HEK293 (cell line): ENCODE results near the gene CLEC12A.

Experiments
- BCL11A ChIP-seq: fragments of 450-650 bp; formaldehyde crosslinking; IDR thresholded peaks from 2 replicates; pipeline ENCODE4 v1.5.1; 2016; ENCODE audit warnings: low read depth, missing biosample characterization, missing genetic modification characterization
- CTCF ChIP-seq: fragments of 450-650 bp; formaldehyde crosslinking; IDR thresholded peaks from 2 replicates; pipeline ENCODE4 v1.5.1; 2016; ENCODE audit warnings: missing biosample characterization, missing genetic modification characterization
- PRDM4 ChIP-seq: fragments of 450-650 bp; formaldehyde crosslinking; IDR thresholded peaks from 2 replicates; pipeline ENCODE4 v1.5.1; 2017; ENCODE audit warnings: missing biosample characterization, missing genetic modification characterization
- TRIM28 ChIP-seq: IDR thresholded peaks from 2 replicates; pipeline ENCODE4 v1.6.1; 2011; ENCODE audit warnings: low read length, control low read depth, borderline replicate concordance
- ZBTB17 ChIP-seq: fragments of 450-650 bp; formaldehyde crosslinking; IDR thresholded peaks from 2 replicates; pipeline ENCODE4 v1.5.1; 2016; ENCODE audit warnings: missing biosample characterization, missing genetic modification characterization
- ZBTB21 ChIP-seq: fragments of 450-650 bp; formaldehyde crosslinking; IDR thresholded peaks from 2 replicates; pipeline ENCODE4 v1.5.1; 2017; ENCODE audit warnings: missing biosample characterization, missing genetic modification characterization
- ZFHX2 ChIP-seq: fragments of 450-650 bp; formaldehyde crosslinking; conservative IDR thresholded peaks from 2 replicates; pipeline ENCODE4 v1.5.1; 2016; ENCODE audit warnings: missing biosample characterization, missing genetic modification characterization
- ZNF580 ChIP-seq: fragments of 450-650 bp; formaldehyde crosslinking; IDR thresholded peaks from 2 replicates; pipeline ENCODE4 v1.5.1; 2016; ENCODE audit warnings: missing biosample characterization, missing genetic modification characterization
- ZNF585B ChIP-seq: fragments of 450-650 bp; formaldehyde crosslinking; IDR thresholded peaks from 2 replicates; pipeline ENCODE4 v1.5.1; 2016; ENCODE audit warnings: missing biosample characterization, missing genetic modification characterization
- ZNF76 ChIP-seq: fragments of 450-650 bp; formaldehyde crosslinking; IDR thresholded peaks from 2 replicates; pipeline ENCODE4; 2016; ENCODE audit warnings: low read depth, missing biosample characterization, missing genetic modification characterization, borderline replicate concordance
- TF ChIP-seq, protein P1 (sequence below): fragments of 450-650 bp; formaldehyde crosslinking; IDR thresholded peaks from 2 replicates; pipeline ENCODE4 v1.5.1; 2016; ENCODE audit warnings: missing biosample characterization, missing genetic modification characterization
- TF ChIP-seq, protein P2 (sequence below): fragments of 450-650 bp; formaldehyde crosslinking; IDR thresholded peaks from 2 replicates; pipeline ENCODE4 v1.5.1; 2016; ENCODE audit warnings: missing biosample characterization, missing genetic modification characterization

GRCh38 chr12:9960590-9960989, 10.6 kb upstream of the CLEC12A start:
- TF ChIP-seq TRIM28 = no peak
- no peak for TF ChIP-seq CTCF
- TF ChIP-seq PRDM4 = no peak
- no peak for TF ChIP-seq ZBTB21 (tag by site-specific recombination)
- no peak for TF ChIP-seq BCL11A (tag by site-specific recombination)
- no peak for TF ChIP-seq ZFHX2 (tag by site-specific recombination)
- TF ChIP-seq ZNF76 (tag by site-specific recombination) = no peak
- TF ChIP-seq, protein P1, sequence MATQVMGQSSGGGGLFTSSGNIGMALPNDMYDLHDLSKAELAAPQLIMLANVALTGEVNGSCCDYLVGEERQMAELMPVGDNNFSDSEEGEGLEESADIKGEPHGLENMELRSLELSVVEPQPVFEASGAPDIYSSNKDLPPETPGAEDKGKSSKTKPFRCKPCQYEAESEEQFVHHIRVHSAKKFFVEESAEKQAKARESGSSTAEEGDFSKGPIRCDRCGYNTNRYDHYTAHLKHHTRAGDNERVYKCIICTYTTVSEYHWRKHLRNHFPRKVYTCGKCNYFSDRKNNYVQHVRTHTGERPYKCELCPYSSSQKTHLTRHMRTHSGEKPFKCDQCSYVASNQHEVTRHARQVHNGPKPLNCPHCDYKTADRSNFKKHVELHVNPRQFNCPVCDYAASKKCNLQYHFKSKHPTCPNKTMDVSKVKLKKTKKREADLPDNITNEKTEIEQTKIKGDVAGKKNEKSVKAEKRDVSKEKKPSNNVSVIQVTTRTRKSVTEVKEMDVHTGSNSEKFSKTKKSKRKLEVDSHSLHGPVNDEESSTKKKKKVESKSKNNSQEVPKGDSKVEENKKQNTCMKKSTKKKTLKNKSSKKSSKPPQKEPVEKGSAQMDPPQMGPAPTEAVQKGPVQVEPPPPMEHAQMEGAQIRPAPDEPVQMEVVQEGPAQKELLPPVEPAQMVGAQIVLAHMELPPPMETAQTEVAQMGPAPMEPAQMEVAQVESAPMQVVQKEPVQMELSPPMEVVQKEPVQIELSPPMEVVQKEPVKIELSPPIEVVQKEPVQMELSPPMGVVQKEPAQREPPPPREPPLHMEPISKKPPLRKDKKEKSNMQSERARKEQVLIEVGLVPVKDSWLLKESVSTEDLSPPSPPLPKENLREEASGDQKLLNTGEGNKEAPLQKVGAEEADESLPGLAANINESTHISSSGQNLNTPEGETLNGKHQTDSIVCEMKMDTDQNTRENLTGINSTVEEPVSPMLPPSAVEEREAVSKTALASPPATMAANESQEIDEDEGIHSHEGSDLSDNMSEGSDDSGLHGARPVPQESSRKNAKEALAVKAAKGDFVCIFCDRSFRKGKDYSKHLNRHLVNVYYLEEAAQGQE (tag by site-specific recombination) = no peak
- no peak for TF ChIP-seq ZBTB17 (tag by site-specific recombination)
- TF ChIP-seq ZNF585B (tag by site-specific recombination) = no peak
- TF ChIP-seq ZNF580 (tag by site-specific recombination) = no peak
- TF ChIP-seq, protein P2, sequence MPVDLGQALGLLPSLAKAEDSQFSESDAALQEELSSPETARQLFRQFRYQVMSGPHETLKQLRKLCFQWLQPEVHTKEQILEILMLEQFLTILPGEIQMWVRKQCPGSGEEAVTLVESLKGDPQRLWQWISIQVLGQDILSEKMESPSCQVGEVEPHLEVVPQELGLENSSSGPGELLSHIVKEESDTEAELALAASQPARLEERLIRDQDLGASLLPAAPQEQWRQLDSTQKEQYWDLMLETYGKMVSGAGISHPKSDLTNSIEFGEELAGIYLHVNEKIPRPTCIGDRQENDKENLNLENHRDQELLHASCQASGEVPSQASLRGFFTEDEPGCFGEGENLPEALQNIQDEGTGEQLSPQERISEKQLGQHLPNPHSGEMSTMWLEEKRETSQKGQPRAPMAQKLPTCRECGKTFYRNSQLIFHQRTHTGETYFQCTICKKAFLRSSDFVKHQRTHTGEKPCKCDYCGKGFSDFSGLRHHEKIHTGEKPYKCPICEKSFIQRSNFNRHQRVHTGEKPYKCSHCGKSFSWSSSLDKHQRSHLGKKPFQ (tag by site-specific recombination) = no peak
